OCI-LY3 (cell line): ENCODE results near the gene FUT8.

Experiments used
- EZH2phosphoT487 ChIP-seq: fragments of 200-600 bp; shearing (Covaris generic); IDR thresholded peaks from 2 replicates; pipeline ENCODE4 v1.6.1; 2018; ENCODE audit warnings: antibody characterized with exemption, mixed run types, low read depth
- TF ChIP-seq, protein P1 (sequence below): fragments of 200-600, 300-600 bp; sonication (generic); IDR thresholded peaks from 2 replicates; pipeline ENCODE4 v1.5.1; 2014; ENCODE audit warnings: antibody characterized with exemption, low read length, low read depth

DNA sequence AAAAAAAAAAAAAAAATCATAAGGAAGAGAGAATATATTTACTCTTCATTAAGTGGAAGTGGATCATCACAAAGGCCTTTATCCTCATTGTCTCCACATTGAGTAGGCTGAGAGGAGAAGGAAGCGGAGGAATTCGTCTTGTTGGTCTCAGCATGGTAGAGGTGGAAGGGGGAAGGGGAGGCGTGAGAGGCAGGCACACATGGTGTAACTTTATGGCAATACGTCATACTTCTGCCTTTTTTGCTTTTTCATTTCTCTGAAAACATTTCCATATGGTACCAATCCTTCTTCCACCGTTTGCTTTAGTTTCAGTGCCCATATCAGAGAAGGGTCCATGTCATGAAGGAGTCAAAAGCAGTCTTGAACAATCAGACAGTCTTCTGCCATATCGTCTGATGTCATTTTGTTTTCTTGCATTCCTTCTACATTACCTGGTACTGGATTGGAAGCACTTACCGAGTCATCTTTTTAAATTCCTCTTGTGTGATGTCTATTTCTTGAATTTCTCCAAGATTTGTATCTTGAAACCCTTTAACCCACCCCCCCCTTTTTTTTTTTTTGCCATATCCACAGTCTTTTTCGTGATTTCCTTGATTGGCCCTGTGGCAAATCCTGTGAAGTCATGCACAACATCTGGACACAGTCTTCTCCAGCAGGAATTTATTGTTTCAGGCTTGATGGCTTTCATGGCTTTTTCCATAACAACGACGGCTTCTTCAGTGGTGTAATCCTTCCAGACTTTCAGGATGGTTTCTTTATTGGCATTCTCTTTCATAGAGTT is 8.9 kb downstream of the FUT8 start:
- TF ChIP-seq, protein P1, sequence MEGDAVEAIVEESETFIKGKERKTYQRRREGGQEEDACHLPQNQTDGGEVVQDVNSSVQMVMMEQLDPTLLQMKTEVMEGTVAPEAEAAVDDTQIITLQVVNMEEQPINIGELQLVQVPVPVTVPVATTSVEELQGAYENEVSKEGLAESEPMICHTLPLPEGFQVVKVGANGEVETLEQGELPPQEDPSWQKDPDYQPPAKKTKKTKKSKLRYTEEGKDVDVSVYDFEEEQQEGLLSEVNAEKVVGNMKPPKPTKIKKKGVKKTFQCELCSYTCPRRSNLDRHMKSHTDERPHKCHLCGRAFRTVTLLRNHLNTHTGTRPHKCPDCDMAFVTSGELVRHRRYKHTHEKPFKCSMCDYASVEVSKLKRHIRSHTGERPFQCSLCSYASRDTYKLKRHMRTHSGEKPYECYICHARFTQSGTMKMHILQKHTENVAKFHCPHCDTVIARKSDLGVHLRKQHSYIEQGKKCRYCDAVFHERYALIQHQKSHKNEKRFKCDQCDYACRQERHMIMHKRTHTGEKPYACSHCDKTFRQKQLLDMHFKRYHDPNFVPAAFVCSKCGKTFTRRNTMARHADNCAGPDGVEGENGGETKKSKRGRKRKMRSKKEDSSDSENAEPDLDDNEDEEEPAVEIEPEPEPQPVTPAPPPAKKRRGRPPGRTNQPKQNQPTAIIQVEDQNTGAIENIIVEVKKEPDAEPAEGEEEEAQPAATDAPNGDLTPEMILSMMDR = no peak
- no peak for TF ChIP-seq EZH2phosphoT487
